ENCODE data around the gene ALG1. TPM values are rescaled to one million over a fixed set of nuclear protein-coding genes. Genes with fewer than 3 reads are reported as not detected.

ALG1 gene
- polyA plus RNA-seq, 1 donor from 2014 or later = 13.9 TPM

GRCh38 chr16:5066511-5066910, 5.1 kb upstream of the ALG1 start:
- TF ChIP-seq SMC3 (conservative IDR thresholded peaks at IDR 0.05; ENCODE audit: poor library complexity) (no peak), POLR2AphosphoS5 (IDR thresholded peaks at IDR 0.05) (no peak), RAD21 (conservative IDR thresholded peaks at IDR 0.05) (no peak), REST (IDR thresholded peaks at IDR 0.05; ENCODE audit: borderline replicate concordance) (no peak), CTCF (IDR thresholded peaks at IDR 0.05; ENCODE audit: poor library complexity, severe bottlenecking) (no peak), MXI1 (conservative IDR thresholded peaks at IDR 0.05; ENCODE audit: poor library complexity, severe bottlenecking) (no peak)
- Histone ChIP-seq H3K9me2 (ENCODE audit: insufficient read depth, low read length) (no peaks in the 10 kb centered on the region), H3K36me3 (ENCODE audit: insufficient read depth, low read length) (no peaks in the 10 kb centered on the region)

GRCh38 chr16:5069048-5069447, 2.6 kb upstream of the ALG1 start:
- no peak overlapping the region for H3K4me2 ChIP-seq (ENCODE audit: low read length)
- H3K27ac ChIP-seq (ENCODE audit: low read length) = no peak overlapping the region
- H3F3A ChIP-seq (ENCODE audit: insufficient read depth, low read length, poor library complexity, severe bottlenecking) = no peaks in the 10 kb centered on the region
- H2AFZ ChIP-seq (ENCODE audit: low read depth, low read length) = no peak overlapping the region
- H3K79me2 ChIP-seq (replicated peaks; ENCODE audit: insufficient read depth, low read length) = no peaks in the 10 kb centered on the region
- no peaks in the 10 kb centered on the region for H3K9me3 ChIP-seq (ENCODE audit: low read length)
- no peaks in the 10 kb centered on the region for H3K9me2 ChIP-seq (ENCODE audit: insufficient read depth, low read length)
- no peak overlapping the region for H3K4me3 ChIP-seq (ENCODE audit: low read length)
- H3K9ac ChIP-seq (ENCODE audit: low read length) = no peak overlapping the region
- TF ChIP-seq RAD21 (conservative IDR thresholded peaks at IDR 0.05) (no peak), REST (IDR thresholded peaks at IDR 0.05; ENCODE audit: borderline replicate concordance) (no peak), EZH2 (IDR thresholded peaks at IDR 0.05; ENCODE audit: borderline replicate concordance, insufficient read depth, low read length, poor library complexity, severe bottlenecking) (no peak), POLR2AphosphoS5 (IDR thresholded peaks at IDR 0.05) (no peak), CTCF (IDR thresholded peaks at IDR 0.05; ENCODE audit: poor library complexity, severe bottlenecking) (no peak), EP300 (conservative IDR thresholded peaks at IDR 0.05; ENCODE audit: poor library complexity, severe bottlenecking) (no peak), SMC3 (conservative IDR thresholded peaks at IDR 0.05; ENCODE audit: poor library complexity) (no peak), MXI1 (conservative IDR thresholded peaks at IDR 0.05; ENCODE audit: poor library complexity, severe bottlenecking) (no peak), TAF1 (IDR thresholded peaks at IDR 0.05; ENCODE audit: low read depth) (no peak)
- H3K27me3 ChIP-seq (ENCODE audit: insufficient read depth, low read depth, low read length) = no peaks in the 10 kb centered on the region
- no peaks in the 10 kb centered on the region for H3K36me3 ChIP-seq (ENCODE audit: insufficient read depth, low read length)
- no peaks in the 10 kb centered on the region for H4K20me1 ChIP-seq (ENCODE audit: insufficient read depth)

More at GRCh38 chr16:5066511-5066910, 5.1 kb upstream of the ALG1 start:
- H3K4me3 ChIP-seq (ENCODE audit: low read length) = no peak overlapping the region
- no peaks in the 10 kb centered on the region for H3F3A ChIP-seq (ENCODE audit: insufficient read depth, low read length, poor library complexity, severe bottlenecking)
- no peaks in the 10 kb centered on the region for H3K27me3 ChIP-seq (ENCODE audit: insufficient read depth, low read depth, low read length)
- H2AFZ ChIP-seq (ENCODE audit: low read depth, low read length) = no peak overlapping the region
- H3K27ac ChIP-seq (ENCODE audit: low read length) = no peak overlapping the region
- no peaks in the 10 kb centered on the region for H3K79me2 ChIP-seq (replicated peaks; ENCODE audit: insufficient read depth, low read length)
- no peaks in the 10 kb centered on the region for H4K20me1 ChIP-seq (ENCODE audit: insufficient read depth)
- no peak overlapping the region for H3K9ac ChIP-seq (ENCODE audit: low read length)
- H3K9me3 ChIP-seq (ENCODE audit: low read length) = no peaks in the 10 kb centered on the region
- H3K4me2 ChIP-seq (ENCODE audit: low read length) = no peak overlapping the region

Data from neural cell (in vitro differentiated cells).